GM12872 (cell line): ENCODE data around the gene MEGF8.

Experiments used
- CTCF ChIP-seq: IDR thresholded peaks from 3 replicates; pipeline ENCODE4 v1.5.1; 2011; ENCODE audit warnings: low read depth, mild to moderate bottlenecking, low read length, moderate library complexity; ENCODE audit not compliant: insufficient read depth

Gene MEGF8

GRCh38 chr19:42335971-42336370 lies 10.5 kb downstream of the MEGF8 start:
- TF ChIP-seq CTCF: no peak

- TF ChIP-seq CTCF: peak; percentile 26; the same call in 1 of the 3 replicates
Measured at GRCh38 chr19:42343344-42344110, 18.1 kb downstream of the MEGF8 start.

- TF ChIP-seq CTCF: no peak
Measured at GRCh38 chr19:42344336-42344893, 19.0 kb downstream of the MEGF8 start.

- no peak for TF ChIP-seq CTCF
Measured at GRCh38 chr19:42345191-42345812, 19.9 kb downstream of the MEGF8 start.

- no peak for TF ChIP-seq CTCF
Measured at GRCh38 chr19:42348211-42348610, 22.8 kb downstream of the MEGF8 start.

- TF ChIP-seq CTCF: no peak
Measured at GRCh38 chr19:42349378-42350107, 24.1 kb downstream of the MEGF8 start.

GRCh38 chr19:42350417-42350816 lies 25.0 kb downstream of the MEGF8 start:
- no peak for TF ChIP-seq CTCF
